NCI-H69 (cell line): Measurements from ENCODE around the gene OPTN.
"Not testable (repeated sequence)": the region's sequence is repeated elsewhere in the genome, so short reads cannot be mapped to it uniquely, and the experiment has no call there.

Experiments used
- DNase-seq: peaks from one replicate; lab custom pipeline; 2025; lab: John Stamatoyannopoulos, UW

Gene OPTN

DNA sequence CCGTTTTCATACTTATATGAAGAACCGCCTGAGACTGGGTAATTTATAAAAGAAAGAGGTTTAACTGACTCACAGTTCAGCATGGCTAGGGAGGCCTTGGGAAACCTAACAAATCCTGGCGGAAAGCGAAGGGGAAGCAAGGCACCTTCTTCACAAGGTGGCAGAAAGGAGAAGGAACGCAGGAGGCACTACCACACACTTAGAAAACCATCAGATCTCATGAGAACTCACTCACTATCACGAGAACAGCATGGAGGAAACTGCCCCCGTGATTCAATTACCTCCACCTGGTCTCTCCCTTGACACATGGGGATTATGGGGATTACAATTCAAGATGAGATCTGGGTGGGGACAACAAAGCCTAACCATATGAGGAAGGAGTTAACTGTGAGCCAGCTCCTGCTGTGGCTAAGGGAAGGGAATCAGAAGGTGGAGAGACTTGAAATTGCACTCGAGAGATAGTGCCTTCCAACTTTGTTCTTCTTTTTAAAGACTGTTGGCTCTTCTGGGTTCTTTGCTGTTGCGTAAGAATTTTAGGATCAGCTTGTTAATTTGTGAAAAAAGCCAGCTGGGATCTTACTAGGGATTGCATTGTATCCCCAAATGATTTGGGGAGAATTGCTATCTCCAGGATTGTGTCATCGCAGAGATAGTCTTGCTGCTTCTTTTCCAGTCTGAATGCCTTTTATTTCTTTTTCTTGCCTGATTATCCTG lies 21.0 kb downstream of the OPTN start:
- DNase-seq = no peak

GRCh38 chr10:13121500-13121854 lies 21.5 kb downstream of the OPTN start:
- DNase-seq = no peak

GRCh38 chr10:13136651-13137050 lies 36.7 kb downstream of the OPTN start:
- no peak for DNase-seq

GRCh38 chr10:13139150-13139549 lies 39.2 kb downstream of the OPTN start:
- DNase-seq = peak; percentile 65

- no peak for DNase-seq
Measured at GRCh38 chr10:13139676-13140075, 39.7 kb downstream of the OPTN start.

- DNase-seq = no peak
Measured at GRCh38 chr10:13140627-13141190, 40.7 kb downstream of the OPTN start.

- peak; percentile 11 for DNase-seq
Measured at GRCh38 chr10:13143766-13144165, 43.8 kb downstream of the OPTN start.

DNA sequence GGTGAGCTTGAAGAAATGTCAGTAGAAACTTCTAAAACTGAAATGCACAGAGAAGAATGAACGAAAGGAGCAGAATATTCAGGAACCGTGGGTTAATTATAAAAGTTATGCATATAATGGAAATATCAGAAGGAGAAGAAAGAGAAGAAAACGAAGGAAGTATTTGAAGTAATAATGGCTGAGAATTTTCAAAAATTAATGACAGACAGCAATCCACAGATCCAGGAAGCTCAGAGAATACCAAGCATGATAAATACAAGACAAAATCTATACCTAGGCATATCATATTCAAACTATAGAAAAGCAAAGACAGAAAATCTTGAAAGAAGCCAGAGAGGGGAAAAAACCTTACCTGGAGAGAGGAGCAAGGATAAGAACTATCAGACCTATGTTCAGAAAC lies 44.9 kb downstream of the OPTN start:
- DNase-seq = no peak

DNA sequence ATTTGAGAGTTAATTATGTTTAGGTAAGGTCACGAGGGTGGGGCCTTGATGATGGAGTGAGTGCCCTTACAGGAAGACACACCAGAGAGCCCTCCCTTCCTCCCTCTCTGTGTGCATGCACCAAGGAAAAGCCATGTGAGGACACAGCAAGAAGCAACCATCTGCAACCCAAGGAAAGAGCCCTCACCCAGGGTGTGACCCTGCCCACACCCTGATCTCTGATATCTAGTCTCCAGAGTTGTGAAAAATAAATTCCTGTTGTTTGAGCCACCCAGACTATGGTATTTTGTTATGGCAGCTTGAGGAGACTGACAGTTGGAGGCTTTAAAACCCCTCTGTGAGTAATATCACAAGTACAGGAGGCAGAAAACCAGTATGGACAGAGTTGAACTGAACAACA lies 46.4 kb downstream of the OPTN start:
- no peak for DNase-seq

GRCh38 chr10:13147161-13147560 lies 47.2 kb downstream of the OPTN start:
- no peak for DNase-seq

DNA sequence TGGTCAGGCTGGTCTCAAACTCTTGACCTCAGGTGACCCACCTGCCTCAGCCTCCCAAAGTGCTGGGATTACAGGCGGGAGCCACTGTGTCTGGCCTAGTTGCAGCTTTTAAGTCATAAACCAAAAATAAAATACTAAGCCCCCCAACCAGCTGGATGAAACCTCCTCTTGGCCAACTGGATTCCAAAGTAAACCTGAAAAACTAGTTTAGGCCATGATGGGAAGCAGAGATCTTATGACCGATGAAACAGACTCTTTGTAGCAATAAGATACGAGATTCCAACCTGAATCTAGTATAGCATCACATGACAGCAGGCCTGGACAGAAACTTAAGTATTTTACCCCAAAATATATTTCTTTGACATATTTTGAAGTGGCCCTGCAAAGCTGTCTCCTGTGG lies 52.3 kb downstream of the OPTN start:
- DNase-seq = no peak

GRCh38 chr10:13155860-13156259 lies 55.9 kb downstream of the OPTN start:
- not testable (repeated sequence) for DNase-seq

DNA sequence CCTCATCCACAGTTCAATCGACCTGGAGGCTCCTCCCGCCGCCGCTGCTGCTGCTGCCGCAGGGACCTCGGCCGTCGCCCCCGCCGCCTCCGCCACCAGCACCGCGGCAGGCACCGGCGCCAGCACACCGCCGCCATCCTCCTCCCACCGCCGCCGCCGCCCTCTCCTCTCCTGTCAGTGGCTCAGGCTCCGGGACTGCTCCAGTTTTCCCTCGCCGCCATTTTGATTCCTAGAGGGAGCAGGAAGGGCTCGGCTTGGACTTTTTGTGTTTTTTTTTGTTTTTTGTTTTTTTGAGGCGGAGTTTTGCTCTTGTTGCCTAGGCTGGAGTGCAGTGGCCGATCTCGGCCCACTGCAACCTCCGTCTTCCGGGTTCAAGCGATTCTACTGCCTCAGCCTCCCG lies 58.4 kb downstream of the OPTN start:
- DNase-seq = peak; percentile 55

GRCh38 chr10:13160934-13161856 lies 61.2 kb downstream of the OPTN start, which contains the start of gene MCM10:
Gene MCM10, plus strand, starts transcription at chr10:13161558. Its CDS starts 2,645 bp downstream, at chr10:13164203.
- DNase-seq = peak; percentile 98

GRCh38 chr10:13161857-13162271 lies 61.9 kb downstream of the OPTN start:
- no peak for DNase-seq

DNA sequence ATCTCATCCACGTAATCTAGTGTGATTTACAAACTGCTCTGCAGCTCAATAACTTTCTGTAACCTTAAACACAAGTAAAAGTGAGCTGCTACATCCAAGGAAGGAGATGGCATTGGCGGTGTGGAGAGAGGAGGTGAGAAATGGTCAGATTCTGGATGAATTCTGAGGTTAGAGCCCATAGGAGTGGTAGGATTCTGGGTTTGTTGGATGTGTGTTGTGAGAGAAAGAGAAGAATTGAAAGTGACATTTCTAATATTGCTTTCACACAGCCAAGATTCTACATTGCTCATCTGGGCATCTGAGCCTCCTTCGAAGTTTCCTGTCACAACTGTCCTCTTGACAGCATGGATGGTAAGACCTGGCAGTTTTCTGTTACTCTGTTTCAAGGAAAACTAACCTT lies 63.9 kb downstream of the OPTN start:
- no peak for DNase-seq

DNA sequence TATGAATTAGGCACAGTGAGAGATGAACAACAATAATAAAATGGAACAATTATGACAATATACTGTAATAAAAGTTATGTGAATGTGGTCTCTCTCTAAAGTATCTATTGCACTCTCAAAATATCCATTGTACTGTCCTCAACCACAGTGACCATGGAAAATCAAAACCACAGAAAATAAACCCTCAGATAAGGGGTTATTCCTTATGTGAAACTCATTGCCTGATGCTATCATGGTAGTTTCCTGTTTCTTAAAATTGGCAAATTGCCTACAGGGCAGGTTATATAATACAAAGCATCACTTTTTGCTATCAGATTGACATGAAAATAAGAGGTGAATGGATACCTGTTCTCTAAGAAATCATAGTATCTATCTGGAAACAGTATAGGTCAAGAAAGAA lies 65.2 kb downstream of the OPTN start:
- no peak for DNase-seq

GRCh38 chr10:13167568-13167967 lies 67.6 kb downstream of the OPTN start:
- no peak for DNase-seq

- peak; percentile 72 for DNase-seq
Measured at GRCh38 chr10:13168781-13169180, 68.8 kb downstream of the OPTN start.

- DNase-seq = no peak
Measured at GRCh38 chr10:13173616-13174015, 73.7 kb downstream of the OPTN start.

DNA sequence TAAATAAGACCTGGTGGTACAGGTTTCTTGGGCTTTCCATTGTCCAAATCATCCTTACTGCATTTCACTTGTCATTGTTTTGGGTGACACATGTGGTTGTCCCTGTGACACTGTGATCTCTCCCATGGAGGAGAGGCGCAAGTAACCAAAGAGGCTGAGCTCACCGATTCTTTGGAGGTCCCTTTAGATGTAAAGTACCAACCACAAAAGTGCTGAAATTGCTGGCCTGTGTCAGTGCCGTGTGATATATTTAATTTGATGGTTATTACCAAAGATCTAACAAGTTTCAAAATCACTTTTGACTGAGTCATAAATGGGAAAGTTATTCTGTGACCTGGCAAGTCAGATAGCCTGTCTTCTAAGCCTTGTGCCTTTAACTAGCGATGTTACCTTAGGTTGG lies 80.8 kb downstream of the OPTN start:
- DNase-seq = no peak

DNA sequence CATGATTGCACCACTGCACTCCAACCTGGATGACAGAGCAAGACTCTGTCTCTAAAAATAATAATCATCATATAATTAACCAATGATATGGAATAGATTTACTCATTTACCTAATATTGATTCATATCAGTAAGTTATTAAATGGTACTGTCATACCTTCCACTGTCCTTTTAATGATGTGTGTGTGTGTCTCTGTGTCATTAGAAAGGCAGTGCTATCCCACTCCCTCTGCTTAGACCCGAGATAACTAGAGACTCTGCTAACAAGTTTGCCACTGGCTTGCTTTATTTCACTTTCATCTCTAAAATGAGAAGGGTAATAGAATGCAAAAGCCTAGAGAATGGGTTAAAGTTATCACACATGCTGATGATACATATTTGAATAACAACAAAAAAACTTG lies 82.5 kb downstream of the OPTN start:
- no peak for DNase-seq

DNA sequence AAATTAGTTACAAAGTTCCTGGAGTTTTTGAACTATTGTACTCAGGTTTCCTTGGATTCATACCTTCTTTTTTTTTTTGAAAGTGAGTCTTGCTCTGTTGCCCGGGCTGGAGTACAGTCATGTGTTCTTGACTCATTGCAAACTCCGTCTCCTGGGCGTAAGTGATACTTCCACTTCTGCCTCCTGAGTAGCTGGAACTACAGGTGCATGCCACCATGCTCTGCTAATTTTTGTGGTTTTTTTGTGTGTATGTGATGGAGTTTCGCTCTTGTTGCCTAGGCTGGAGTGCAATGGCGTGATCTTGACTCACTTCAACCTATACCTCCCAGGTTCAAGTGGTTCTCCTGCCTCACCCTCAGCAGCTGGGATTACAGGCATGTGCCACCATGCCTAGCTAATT lies 83.7 kb downstream of the OPTN start:
- DNase-seq = no peak
